Measurements from ENCODE around the gene APLN. TPM values are rescaled to one million over a fixed set of nuclear protein-coding genes. Genes with fewer than 3 reads are reported as not detected.

APLN gene
- total RNA-seq, 3 donors from 2014 or later (not counting 1 experiment from before 2014, with no cell fraction given), result 0.07 TPM; not detected in 2

GRCh38 chrX:129678614-129679195, 23.9 kb upstream of the APLN start:
- intact Hi-C loops (cut with micrococcal nuclease), result loop anchor here (1.0 to 10.0 kb wide), 2 partner anchors 46 to 145 kb away; no protein-coding TSS in a partner anchor
- H3K36me3 ChIP-seq (ENCODE audit: control insufficient read depth, insufficient read depth, low read length), result no peaks in the 10 kb centered on the region
- WGBS (ENCODE audit: insufficient coverage), result 10% methylated on average over 11 of the region's 14 CpGs
- DNase-seq (peak; percentile 18 to 65), ATAC-seq (peak; percentile 60 to 70 (median 66))
- peaks cover 3 to 7% of the 10 kb centered on the region in 2 donors for H3K27me3 Mint-ChIP-seq (ENCODE audit: low read depth in 2 of 2)
- no peaks in the 10 kb centered on the region for H3K27me3 ChIP-seq (ENCODE audit: control insufficient read depth, insufficient read depth, low read length)
- H3K4me1 Mint-ChIP-seq, result peaks cover 0 to 20% of the 10 kb centered on the region in 2 donors
- H3K9me3 Mint-ChIP-seq, result no peaks in the 10 kb centered on the region
- H3K4me3 ChIP-seq (ENCODE audit: low read length), result peak overlapping the region; percentile 46
- H3K9me3 ChIP-seq (ENCODE audit: control insufficient read depth, insufficient read depth, low read length), result no peaks in the 10 kb centered on the region
- peak overlapping the region in 1 of 2 donors; percentile 75 for H3K27ac Mint-ChIP-seq
- peak overlapping the region; percentile 59 for H3K4me3 Mint-ChIP-seq
- no peak for TF ChIP-seq CTCF (IDR thresholded peaks at IDR 0.05)
- peaks cover 18% of the 10 kb centered on the region for H3K4me1 ChIP-seq (ENCODE audit: control insufficient read depth, insufficient read depth, low read length)
- no peaks in the 10 kb centered on the region for H3K36me3 Mint-ChIP-seq
- peak overlapping the region; percentile 49 for H3K27ac ChIP-seq (ENCODE audit: low read length)

- Mint-ChIP-seq H3K9me3 (no peaks in the 10 kb centered on the region), H3K4me1 (no peaks in the 10 kb centered on the region), H3K36me3 (no peaks in the 10 kb centered on the region), H3K4me3 (no peak overlapping the region), H3K27me3 (ENCODE audit: low read depth in 2 of 2) (peaks cover 17 to 35% of the 10 kb centered on the region in 2 donors), H3K27ac (no peak overlapping the region)
- intact Hi-C loops (cut with micrococcal nuclease), result no loop called here
- ATAC-seq (no peak), DNase-seq (no peak)
- Histone ChIP-seq H3K4me3 (ENCODE audit: low read length) (no peak overlapping the region), H3K36me3 (ENCODE audit: control insufficient read depth, insufficient read depth, low read length) (no peaks in the 10 kb centered on the region), H3K4me1 (ENCODE audit: control insufficient read depth, insufficient read depth, low read length) (no peaks in the 10 kb centered on the region), H3K27me3 (ENCODE audit: control insufficient read depth, insufficient read depth, low read length) (no peaks in the 10 kb centered on the region), H3K27ac (ENCODE audit: low read length) (no peak overlapping the region), H3K9me3 (ENCODE audit: control insufficient read depth, insufficient read depth, low read length) (no peaks in the 10 kb centered on the region)
- no peak for TF ChIP-seq CTCF (IDR thresholded peaks at IDR 0.05)
These were observed 12.7 kb upstream of the APLN start for GRCh38 chrX:129667412-129667811.

- intact Hi-C loops (cut with micrococcal nuclease), result no loop called here
- Mint-ChIP-seq H3K36me3 (no peaks in the 10 kb centered on the region), H3K4me3 (no peak overlapping the region), H3K27me3 (ENCODE audit: low read depth in 2 of 2) (peaks cover 17 to 35% of the 10 kb centered on the region in 2 donors), H3K4me1 (peaks cover 0 to 6% of the 10 kb centered on the region in 2 donors), H3K9me3 (no peaks in the 10 kb centered on the region), H3K27ac (no peak overlapping the region)
- no peak overlapping the region for H3K4me3 ChIP-seq (ENCODE audit: low read length)
- ATAC-seq, result no peak
- no peak for DNase-seq
- H3K9me3 ChIP-seq (ENCODE audit: control insufficient read depth, insufficient read depth, low read length), result no peaks in the 10 kb centered on the region
- no peaks in the 10 kb centered on the region for H3K27me3 ChIP-seq (ENCODE audit: control insufficient read depth, insufficient read depth, low read length)
- H3K4me1 ChIP-seq (ENCODE audit: control insufficient read depth, insufficient read depth, low read length), result no peaks in the 10 kb centered on the region
- no peak for TF ChIP-seq CTCF (IDR thresholded peaks at IDR 0.05)
- no peaks in the 10 kb centered on the region for H3K36me3 ChIP-seq (ENCODE audit: control insufficient read depth, insufficient read depth, low read length)
- H3K27ac ChIP-seq (ENCODE audit: low read length), result no peak overlapping the region
- 51% methylated on average over 3 of the region's 7 CpGs for WGBS (ENCODE audit: insufficient coverage)
These were observed 11.3 kb upstream of the APLN start for GRCh38 chrX:129665916-129666644.

Measured in natural killer cell (primary cell).